Measurements from ENCODE around the gene ABLIM2.

Gene ABLIM2

DNA sequence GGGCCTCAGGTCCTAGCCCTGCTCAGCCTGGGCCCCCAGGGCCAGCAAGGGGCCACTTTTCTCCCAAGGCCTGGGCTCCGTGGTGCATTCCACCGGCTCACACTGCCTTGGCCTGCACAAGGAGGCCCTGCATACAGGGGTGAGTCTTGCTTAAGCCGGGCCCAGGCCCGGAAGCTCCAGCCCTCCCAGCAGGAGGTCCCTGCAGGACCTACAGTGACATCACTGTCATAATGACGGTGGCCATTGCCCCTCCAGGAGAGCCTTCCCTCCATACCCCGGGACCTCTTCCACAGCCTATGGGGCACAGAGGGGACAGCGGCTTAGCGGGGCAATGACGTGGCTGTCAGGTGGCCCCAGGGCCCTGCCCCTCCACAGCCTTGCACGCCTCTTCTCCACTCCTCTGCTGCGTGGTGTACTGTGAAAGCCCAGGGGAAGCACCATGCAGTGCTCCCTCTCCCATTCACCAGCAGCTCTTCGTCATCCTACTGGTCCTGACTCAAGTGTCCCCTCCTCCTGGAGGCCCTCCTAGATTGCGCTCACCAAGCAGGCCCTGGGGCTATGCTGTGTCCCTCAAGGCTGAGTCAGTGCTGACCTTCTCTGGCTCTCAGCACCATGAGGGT is 186.6 kb downstream of the ABLIM2 start:
- no peak for DNase-seq

DNA sequence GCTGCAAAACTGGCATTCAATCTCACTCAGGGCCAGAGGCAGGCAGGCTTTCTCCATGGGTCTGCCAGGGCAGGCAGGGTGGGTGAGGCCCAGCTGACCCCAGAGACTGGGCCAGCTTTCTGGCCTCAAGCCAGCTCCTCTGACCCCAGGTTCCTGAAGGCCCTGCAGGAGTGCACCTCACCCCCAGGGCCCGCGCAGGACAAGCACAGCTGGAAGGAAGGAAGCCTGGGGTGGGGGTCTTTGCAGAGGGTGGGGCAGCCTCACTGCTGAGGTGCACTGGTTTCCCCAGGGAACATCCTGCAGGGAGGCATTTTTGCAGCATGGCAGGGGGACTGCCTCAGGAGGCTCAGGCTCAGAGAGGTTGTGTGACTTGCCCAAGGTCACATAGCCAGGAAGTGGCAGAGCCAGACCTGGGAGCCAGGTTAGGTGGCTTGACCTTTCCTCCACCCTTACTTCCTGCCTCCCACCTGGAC is 187.4 kb downstream of the ABLIM2 start:
- no peak for DNase-seq

DNA sequence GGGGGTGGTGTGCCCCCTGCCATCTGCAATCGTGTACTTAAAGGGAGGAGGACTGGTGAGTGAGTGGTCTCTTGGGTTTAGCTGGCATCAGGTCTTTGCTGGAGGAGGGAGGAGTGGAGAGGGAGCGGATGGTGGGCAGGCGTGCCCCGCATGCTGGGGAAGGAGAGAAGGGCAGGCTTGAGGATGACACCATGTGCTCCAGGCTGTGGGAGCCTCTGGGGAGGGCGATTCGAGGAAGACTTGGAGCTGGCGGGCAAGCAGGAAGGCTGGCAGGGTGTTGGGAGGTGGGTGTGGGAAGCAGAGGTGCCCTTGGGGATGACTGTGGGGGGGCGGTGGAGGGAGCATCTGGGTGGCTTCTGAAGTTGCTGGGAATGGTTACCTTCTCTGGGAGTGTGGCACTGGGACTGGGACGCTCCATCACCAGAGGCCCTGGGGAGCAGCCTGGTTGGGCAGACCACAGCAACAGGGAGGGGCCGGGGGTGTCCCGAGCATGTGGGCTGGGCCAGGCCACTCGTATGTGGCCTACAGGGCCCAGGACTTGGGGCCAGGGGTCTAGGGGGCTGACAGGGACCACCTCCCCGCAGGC is 188.2 kb downstream of the ABLIM2 start:
- DNase-seq, result no peak

DNA sequence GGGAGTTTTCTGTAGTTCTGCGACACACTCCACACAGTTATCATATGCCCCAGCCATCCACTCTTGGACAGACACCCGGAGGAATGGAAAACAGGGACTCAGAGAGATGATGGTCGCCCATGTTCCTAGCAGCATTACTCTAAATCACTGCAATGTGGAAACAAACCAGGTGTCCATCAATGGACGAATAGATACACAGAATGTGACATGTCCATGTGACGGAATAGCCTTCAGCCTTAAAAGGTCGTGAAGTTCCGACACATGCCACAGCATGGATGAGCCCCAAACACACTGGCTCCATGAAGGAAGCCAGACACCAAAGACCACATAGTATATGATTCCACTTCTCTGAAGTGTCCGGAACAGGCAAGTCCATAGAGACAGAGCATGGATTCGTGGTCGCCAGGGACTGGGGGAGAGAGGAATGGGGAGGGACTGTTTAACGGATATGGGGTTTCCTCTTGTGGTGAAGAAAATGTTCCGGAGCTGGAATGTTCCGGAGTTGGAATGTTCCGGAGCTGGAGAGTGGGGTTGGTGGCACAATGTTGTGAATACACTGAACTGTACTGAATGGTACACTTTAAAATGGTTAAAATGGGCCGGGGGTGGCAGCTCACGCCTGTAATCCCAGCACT is 190.2 kb downstream of the ABLIM2 start:
- no peak for DNase-seq

DNA sequence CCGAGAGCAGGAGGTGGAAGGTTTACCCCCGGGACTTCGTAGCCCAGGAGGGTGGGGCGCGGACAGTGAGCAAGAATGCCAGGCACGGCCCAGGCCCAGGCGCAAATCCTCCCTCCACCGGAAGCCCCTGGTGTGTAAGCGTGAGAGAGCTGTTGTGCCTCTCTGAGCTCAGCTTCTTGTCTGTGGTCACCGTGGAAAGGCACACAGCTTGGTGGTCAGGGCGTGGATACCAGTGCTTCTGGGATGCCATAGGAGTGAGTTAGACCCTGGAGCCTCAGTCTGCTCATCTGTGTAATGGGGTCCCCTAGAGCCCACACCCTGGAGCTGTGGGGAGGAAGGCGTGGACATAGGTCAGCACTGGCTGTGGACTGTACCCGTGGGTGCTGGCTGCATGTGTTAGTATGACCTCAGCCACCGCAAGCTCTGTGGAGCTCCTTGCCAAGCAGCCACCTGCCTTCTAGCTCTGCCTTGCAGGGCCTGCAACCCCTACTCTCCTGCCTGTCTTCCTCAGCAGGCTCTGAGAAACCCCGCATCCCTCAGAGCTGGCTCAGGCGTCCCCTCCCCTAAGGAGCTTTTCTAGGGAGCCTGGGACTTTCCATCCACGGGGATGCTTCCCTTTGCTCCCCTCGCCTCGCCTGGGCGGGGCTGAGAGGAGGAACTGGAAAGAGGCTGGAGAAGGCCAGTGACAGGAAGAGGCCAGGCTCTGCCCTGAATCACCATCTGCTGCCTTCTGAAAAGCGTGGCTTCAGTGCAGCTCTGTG is 190.9 kb downstream of the ABLIM2 start:
- no peak for DNase-seq

DNA sequence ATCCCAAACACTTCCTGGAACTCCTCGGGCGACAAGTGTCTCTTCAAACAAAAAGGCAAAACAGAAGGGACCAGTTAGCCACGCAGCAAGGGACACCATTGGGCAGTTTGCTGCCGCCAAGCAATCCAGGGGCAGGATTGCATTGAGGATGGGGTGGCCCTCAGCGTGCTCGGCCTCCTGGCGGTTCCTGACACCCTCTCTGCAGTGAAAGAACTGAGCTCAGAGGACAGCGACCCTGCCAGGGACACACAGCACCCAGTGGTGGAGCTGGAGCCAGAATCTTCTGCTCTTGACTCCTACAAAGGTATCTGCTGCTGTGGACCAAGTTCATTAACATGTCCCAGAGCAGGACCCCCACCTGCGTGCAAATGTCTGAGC is 191.6 kb downstream of the ABLIM2 start:
- no peak for DNase-seq

DNA sequence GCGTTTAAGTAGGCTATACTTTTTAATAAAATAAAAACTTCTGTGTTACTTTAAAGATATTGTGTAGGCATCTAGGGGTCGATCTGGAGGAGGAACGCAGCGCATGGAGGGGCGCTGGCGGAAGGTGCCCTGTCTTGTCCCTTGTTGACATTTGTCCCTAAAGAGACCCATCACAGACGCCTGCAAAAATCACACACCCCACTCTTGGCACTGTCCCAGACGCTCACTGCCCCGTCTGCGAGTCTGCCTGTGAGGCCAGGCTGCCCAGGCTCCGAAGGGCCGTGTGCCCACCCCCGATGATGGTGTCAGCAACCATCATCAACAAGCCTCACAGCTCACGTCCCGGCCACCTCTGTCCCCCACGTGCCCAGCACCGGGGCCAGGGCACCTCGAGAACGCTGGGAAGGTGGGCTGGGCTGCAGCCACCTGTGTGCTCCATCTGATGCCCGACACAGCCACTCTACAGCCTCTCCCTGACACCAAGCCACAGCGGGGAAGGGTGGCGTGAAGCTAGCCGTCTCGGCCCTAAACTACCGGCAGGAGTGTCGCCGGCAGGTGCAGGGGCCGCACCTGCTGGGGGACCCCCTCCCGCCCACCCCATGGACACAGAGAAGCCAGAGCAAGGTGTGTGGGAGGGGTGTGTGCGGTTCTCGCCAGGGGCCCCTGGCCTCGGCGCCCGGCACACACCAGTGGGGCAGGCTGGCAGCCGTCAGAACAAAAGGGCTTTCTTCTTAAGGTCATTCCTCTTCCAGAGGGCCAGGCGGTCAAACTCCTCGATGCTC is 192.1 kb downstream of the ABLIM2 start:
- DNase-seq, result no peak

DNA sequence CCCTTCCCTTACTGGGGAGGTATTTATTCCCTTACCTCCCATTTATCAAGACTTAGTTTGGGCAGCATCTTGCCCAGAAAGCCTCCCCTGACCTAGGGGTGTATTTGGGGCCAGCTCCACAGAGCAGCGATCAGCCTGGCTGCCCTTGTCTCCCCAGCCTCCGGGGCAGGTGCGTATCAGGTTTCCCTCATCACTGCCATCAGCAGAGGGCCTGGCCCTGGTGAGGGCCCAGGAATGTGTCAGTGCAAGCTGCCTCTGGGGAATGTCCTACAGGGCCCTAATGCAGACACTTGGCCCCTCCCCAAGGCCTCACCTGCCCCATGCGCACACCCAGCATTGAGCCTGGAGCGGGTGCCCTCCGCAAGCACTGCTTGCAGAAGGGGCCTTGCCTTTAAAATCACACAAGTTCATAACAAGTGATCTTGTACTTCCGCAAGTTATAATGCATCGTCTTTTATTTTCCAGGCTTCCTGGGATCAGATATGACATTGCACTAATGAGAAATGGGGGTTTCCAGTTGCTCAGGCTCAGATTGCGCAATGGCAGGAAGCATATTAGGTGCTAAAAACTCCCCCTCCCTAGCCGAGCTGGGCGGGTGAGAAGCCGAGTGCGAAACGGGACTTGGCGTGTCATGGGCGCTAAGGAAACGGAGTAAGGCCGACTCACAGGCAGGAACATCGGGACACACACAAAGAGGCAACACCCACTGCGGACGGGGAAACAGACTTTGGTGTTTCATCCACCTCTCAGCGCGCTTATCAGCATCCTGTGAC is 193.5 kb downstream of the ABLIM2 start:
- DNase-seq, result peak; percentile 27

DNA sequence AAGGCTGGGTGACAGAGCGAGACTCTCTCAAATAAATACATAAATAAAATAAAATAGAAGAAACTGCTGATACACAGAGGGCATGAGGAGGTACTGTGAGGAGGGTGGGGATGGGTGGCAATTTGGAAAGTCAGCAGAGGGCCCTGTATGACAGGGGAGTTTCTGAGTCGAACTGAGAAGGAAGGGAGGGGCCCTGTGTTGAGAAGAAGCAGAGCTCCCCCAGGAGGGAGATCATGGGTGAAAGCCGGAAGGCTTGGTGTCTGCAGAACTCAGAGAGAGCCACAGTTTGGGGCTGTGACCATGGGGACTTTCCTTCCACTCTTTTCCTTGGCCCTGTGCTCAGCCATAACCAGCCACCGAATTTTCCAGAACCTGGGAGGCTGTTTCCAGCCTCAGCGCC is 194.2 kb downstream of the ABLIM2 start:
- DNase-seq, result no peak

DNA sequence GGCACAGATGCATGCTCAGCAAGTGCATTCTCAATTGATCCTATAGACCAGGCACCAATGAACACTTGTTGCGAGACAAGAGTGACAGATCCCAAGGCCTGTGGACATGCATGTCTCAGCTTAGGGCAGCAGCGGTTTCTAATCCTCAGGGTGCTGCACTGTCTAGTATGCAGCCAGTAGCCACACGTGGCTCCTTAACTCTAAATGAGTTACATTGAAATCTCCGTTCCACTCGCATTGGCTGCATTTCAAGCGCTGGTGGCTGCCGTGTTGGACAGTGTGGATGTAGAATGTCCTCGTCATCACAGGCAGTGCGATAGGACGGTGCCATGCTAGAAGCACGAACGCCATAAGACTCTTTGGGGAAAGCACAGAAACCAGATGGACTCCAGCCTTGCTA is 194.9 kb downstream of the ABLIM2 start:
- DNase-seq, result no peak

DNA sequence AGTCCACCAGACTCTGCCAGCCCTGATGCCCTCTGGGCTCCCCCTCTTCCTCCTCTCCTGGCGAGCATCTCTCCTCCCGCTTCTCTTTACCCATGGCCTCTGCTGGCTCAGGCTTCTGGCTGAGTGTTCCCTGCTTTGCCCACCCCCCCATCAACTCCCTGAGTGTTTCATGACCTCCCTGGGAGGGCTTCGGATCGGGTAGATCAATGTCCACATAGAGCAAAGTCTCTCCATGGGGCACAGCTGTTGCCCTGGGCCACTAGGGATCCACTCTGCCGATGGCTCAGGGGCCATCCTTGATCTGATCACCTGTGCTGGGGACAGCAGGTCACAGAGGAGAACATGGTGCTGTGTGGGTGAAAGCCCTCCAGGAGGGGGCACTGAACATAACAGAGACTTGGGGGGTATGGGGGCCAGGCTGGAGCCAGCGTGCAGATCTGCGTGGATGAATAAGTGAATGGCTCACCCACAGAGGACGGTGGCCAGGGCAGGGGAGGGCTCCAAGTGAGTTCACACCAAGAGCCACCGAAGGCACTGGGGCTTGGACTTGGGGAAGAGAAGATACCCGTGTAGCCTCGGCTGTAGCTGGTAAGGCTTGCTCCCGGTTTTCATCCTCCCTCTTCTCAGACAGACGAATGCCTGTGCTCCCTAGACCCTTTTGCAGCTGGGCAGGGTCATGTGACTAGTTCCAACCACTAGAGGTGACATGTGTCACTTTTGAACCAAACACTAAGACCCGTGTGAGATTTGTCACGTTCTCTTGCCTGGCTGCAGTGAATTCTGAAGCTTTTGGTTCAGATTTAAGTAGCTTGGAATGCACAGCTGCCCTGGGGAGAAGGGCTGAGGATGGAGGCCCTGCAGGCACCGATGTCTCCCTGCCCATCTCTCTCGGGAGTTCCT is 195.8 kb downstream of the ABLIM2 start:
- no peak for DNase-seq

DNA sequence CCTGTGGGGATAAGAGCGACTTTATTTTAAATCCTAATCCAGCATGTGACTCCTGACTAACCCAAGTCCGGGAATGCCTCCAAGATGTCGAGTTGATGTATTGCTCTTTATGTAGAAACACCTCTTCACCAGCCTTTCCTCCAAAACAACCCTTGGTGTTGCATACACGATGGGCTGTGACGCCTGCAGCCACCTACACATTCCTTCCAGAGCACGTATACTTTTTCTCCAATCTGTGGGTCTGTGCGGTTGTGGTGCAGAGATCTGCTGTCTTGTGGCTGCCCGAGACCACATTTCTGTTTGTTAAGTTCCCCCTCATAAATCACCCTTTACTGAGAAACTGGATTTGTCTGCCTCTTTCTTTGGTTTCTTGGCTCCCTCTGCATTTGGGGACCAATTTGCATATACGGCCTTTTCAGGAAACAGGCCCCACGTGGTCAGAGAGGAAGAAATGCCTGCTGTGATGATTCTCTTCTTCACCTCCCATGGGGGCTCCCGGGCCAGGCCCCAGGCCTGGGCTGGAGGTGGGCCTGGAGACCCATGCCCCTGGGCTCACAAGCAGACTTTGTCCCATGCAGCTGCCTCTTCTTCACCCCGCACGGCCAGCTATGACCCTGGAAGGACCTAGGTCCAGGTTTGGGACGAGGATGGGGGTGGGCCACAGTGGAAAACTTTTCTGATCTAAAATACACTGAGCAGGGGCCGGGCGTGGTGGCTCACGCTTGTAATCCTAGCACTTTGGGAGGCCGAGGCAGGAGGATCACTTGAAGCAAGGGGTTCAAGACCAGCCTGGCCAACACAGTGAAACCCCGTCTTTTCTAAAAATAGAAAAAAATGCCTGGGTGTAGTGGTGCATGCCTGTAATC is 197.6 kb downstream of the ABLIM2 start:
- DNase-seq, result no peak

DNA sequence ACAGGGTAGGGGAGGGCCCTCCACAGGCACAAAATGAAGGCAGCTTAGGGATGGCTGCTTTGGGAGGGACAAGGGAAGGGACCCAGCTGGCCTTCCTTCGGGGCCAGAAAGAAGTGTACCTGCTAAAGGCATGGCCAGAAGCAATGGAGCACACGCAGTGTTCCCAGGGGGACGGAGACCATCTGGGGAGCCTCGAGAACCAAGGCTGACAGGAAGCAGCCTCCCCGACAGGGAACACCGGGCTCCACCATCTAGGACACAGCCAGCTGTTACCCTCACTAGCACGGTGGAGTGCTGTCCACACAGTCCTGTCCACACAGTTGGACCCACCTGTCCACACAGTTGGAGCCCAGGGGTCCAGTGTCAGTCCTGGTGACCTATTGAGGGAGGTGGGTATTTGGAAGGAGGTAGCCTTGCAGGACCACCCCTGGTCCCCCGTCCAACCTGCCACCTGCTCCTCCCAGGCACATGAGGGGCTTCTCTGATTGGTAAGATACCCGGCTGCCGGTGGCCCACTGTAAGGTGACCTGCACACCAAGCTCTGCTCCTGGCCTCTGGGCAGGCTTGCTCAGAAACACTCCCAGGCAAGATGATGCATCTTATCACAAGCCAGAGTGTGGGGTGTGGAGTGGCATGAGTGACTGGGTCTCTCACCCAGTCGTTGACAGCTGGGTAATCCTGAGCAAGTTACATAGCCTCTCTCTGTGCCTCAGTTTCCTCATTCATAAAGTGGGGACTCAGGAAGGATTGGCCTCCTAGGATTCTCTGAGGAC is 198.4 kb downstream of the ABLIM2 start:
- DNase-seq, result no peak

DNA sequence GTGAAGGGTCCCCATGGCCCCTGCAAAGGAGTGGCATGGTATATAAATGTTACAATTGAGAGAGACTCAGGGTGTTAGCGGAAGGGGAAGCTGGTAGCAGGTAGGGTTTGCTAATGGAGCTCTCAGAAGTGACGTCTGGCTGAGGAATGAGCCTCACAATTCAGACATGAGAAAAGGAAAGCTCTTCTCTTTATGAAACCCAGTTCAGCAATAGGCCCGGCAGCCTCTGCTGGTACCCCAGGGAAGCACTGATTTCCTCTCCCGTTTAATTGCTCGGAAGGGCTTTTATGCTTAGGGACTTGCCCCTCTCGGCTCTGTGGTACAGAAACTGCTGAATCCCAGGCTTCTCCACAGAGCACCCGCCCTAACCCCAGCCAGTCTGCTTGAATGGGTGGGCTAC is 199.5 kb downstream of the ABLIM2 start:
- no peak for DNase-seq

DNA sequence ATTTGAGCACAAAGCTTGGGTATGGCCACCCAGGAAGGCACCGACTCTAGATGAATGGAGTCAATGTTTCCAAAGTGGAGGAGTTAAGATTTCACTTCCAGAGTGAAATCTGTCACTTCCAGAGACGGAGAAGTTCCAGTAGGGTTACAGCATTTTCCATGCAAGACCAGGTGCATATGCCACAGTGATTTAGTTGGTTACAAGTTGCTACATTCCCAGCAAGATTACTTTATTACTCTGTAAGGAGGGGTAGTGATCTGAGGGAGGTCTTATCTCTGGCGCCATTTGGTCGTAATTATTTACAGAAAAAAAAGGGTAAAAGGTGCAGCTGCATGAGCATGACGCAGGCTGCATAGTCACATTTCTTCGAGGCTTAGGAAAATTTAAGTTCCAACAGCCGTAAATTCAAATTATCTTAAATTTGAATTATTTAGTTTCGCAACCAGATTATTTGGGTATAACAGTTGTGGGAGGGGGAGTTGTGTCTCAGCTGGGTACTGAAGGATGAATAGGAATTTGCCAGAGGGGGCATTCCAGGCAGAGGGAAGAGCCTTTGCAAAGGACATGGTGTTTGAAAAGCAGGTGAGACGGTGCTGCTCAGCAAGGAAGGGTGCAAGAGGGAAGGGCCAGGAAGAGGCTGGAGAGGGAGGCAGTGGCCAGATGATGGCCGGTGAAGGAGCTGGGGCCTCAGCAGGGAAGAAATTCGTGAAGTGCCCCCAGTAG is 201.5 kb downstream of the ABLIM2 start:
- no peak for DNase-seq

DNA sequence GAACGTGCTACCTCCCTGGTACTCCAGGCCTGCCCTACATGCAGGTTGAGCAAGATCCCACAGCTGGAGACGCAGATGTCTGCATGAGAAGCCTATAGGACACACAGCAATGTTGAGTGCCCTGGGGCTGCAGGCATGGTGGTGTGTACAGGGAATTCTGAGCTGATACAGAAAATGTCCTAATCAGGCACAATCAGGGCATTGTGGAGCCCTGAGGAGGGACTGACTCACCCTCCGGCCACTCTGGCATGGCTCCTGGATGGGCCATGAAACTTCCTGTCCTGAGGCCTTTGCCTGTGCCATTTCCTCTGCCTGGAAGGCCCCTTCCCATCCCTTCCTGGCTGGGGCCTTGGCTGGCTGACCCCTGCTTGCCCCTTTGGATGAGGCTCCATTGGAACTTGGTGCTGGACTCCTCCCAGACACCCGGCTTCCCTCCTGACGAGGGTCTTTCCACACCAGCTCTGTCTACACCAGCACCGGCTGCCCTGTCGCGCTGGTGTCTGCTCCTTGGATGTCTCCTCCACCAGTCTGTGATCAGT is 202.3 kb downstream of the ABLIM2 start:
- DNase-seq, result no peak

DNA sequence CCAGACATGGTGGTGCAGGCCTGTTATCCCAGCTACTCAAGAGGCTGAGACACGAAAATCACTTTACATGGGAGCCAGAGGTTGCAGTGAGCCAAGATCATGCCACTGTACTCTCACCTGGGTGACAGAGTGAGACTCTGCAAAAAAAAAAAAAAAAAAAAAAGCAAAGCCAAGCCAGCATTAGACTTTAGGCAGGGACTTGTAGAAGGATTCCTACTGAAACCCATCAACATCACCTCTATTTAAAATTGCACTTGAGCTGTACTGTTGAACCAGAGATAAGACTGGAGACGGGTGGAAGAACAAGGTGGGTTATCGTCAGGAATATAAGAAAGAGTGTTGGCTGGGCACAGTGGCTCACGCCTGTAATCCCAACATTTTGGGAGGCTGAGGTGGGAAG is 203.2 kb downstream of the ABLIM2 start:
- no peak for DNase-seq

DNA sequence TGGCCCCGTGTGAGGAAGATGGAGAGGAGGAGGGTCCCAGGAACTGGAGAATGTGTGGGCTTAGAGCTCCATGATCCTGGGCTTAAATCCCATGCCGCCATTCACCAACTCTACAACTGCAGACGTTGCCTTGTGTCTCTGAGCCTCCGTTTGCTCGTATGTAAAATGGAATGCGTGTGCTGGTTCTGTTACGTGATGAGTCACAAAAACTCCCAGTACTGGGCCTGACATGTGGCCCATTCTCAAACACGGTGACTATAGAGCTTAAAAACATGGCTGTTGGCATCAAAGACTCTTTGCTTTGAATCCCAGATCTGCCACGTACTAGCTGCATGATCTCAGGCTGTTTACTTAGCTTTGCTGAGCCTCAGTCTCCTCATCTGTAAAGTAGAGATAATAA is 206.0 kb downstream of the ABLIM2 start:
- DNase-seq, result no peak
